Neural cell (in vitro differentiated cells): Measurements from ENCODE around the gene CDKAL1. TPM values are rescaled to one million over a fixed set of nuclear protein-coding genes. Genes with fewer than 3 reads are reported as not detected.

ENCODE experiments used
- H2AFZ ChIP-seq: fragments of 200-600, 300-800 bp; sonication (generic), shearing (Covaris generic); 2 replicates; pipeline ENCODE4 v1.6.0; 2014; ENCODE audit warnings: low read depth, mild to moderate bottlenecking, antibody characterized with exemption, low read length, moderate library complexity
- H3F3A ChIP-seq: fragments of 200-600 bp; shearing (Covaris generic); 2 replicates; pipeline ENCODE4 v1.6.1; 2016; ENCODE audit warnings: mild to moderate bottlenecking, moderate library complexity, mixed read lengths, antibody characterized with exemption, low read length; ENCODE audit not compliant: insufficient read depth, poor library complexity, severe bottlenecking
- H3K27ac ChIP-seq: fragments of 200-600, 300-800 bp; sonication (generic), shearing (Covaris generic); 2 replicates; pipeline ENCODE4 v1.5.1; 2014; ENCODE audit warnings: mild to moderate bottlenecking, low read length, moderate library complexity
- H3K27me3 ChIP-seq: fragments of 300-800, 200-600 bp; sonication (generic), shearing (Covaris generic); 2 replicates; pipeline ENCODE4 v1.6.0; 2014; ENCODE audit warnings: mild to moderate bottlenecking, low read depth, low read length, moderate library complexity; ENCODE audit not compliant: insufficient read depth
- H3K36me3 ChIP-seq: fragments of 300-800, 200-600 bp; sonication (generic), shearing (Covaris generic); 2 replicates; pipeline ENCODE4 v1.5.1; 2014; ENCODE audit warnings: mild to moderate bottlenecking, antibody characterized with exemption, low read length, moderate library complexity; ENCODE audit not compliant: insufficient read depth
- H3K4me2 ChIP-seq: fragments of 300-800, 200-600 bp; sonication (generic), shearing (Covaris generic); 2 replicates; pipeline ENCODE4 v1.6.0; 2014; ENCODE audit warnings: mild to moderate bottlenecking, low read length
- H3K4me3 ChIP-seq: fragments of 300-800, 200-600 bp; sonication (generic), shearing (Covaris generic); 2 replicates; pipeline ENCODE4 v1.5.1; 2014; ENCODE audit warnings: mild to moderate bottlenecking, low read length, moderate library complexity
- H3K79me2 ChIP-seq: fragments of 200-600 bp; shearing (Covaris generic); replicated peaks from 2 replicates; pipeline ENCODE4 v1.6.0; 2014; ENCODE audit warnings: mild to moderate bottlenecking, low read length, moderate library complexity; ENCODE audit not compliant: insufficient read depth
- H3K9ac ChIP-seq: fragments of 300-800, 200-600 bp; sonication (generic), shearing (Covaris generic); 2 replicates; pipeline ENCODE4 v1.6.1; 2016; ENCODE audit warnings: mild to moderate bottlenecking, low read length, mixed read lengths
- H3K9me2 ChIP-seq: fragments of 200-600 bp; shearing (Covaris generic); 2 replicates; pipeline ENCODE4 v1.6.1; 2016; ENCODE audit warnings: mild to moderate bottlenecking, low read length, mixed read lengths; ENCODE audit not compliant: insufficient read depth
- H3K9me3 ChIP-seq: fragments of 200-600, 300-800 bp; sonication (generic), shearing (Covaris generic); 2 replicates; pipeline ENCODE4 v1.6.1; 2016; ENCODE audit warnings: mild to moderate bottlenecking, mixed run types, low read length, moderate library complexity, mixed read lengths
- H4K20me1 ChIP-seq: fragments of 200-600 bp; shearing (Covaris generic); 2 replicates; pipeline ENCODE4 v1.6.1; 2016; ENCODE audit warnings: mild to moderate bottlenecking, mixed run types; ENCODE audit not compliant: insufficient read depth
- CTCF ChIP-seq: fragments of 450-650 bp; IDR thresholded peaks from 2 replicates; pipeline ENCODE4 v1.5.1; 2014; ENCODE audit warnings: antibody characterized with exemption, mild to moderate bottlenecking, moderate library complexity; ENCODE audit not compliant: poor library complexity, severe bottlenecking
- EP300 ChIP-seq: fragments of 450-650 bp; conservative IDR thresholded peaks from 2 replicates; pipeline ENCODE4 v1.6.1; 2014; ENCODE audit warnings: antibody characterized with exemption, mild to moderate bottlenecking, moderate library complexity; ENCODE audit not compliant: poor library complexity, severe bottlenecking
- EZH2 ChIP-seq: fragments of 200-600, 300-800 bp; shearing (Covaris generic), sonication (generic); IDR thresholded peaks from 2 replicates; pipeline ENCODE4 v1.6.1; 2014; ENCODE audit warnings: antibody characterized with exemption, low read length, borderline replicate concordance, mild to moderate bottlenecking; ENCODE audit not compliant: insufficient read depth, poor library complexity, severe bottlenecking
- MXI1 ChIP-seq: fragments of 450-650 bp; conservative IDR thresholded peaks from 2 replicates; pipeline ENCODE4 v1.6.1; 2014; ENCODE audit warnings: antibody characterized with exemption, mild to moderate bottlenecking; ENCODE audit not compliant: poor library complexity, severe bottlenecking
- POLR2AphosphoS5 ChIP-seq: IDR thresholded peaks from 2 replicates; pipeline ENCODE4 v1.6.1; 2012
- RAD21 ChIP-seq: fragments of 450-650 bp; conservative IDR thresholded peaks from 2 replicates; pipeline ENCODE4 v1.6.1; 2014; ENCODE audit warnings: antibody characterized with exemption, mild to moderate bottlenecking, moderate library complexity
- REST ChIP-seq: IDR thresholded peaks from 2 replicates; pipeline ENCODE4 v1.6.1; 2012; ENCODE audit warnings: borderline replicate concordance
- SMC3 ChIP-seq: fragments of 450-650 bp; conservative IDR thresholded peaks from 2 replicates; pipeline ENCODE4 v1.6.1; 2014; ENCODE audit warnings: antibody characterized with exemption, mild to moderate bottlenecking, moderate library complexity; ENCODE audit not compliant: poor library complexity
- TAF1 ChIP-seq: IDR thresholded peaks from 2 replicates; pipeline ENCODE4 v1.6.1; 2012; ENCODE audit warnings: low read depth
- polyA plus RNA-seq: library from polyadenylated mRNA; depleted of rRNA; stranded (reverse); fragments of >200 nt; gene quantifications from 2 replicates; pipeline ENCODE4 v1.2.3, GENCODE V29; 2014

CDKAL1 gene
- polyA plus RNA-seq, 1 donor from 2014 or later, result 10.7 TPM

- no peak overlapping the region for H2AFZ ChIP-seq
- H4K20me1 ChIP-seq, result no peaks in the 10 kb centered on the region
- TF ChIP-seq SMC3, result no peak
- TF ChIP-seq POLR2AphosphoS5, result no peak
- TF ChIP-seq CTCF, result no peak
- TF ChIP-seq RAD21, result no peak
- TF ChIP-seq TAF1, result no peak
- no peak for TF ChIP-seq MXI1
- no peak for TF ChIP-seq EP300
- TF ChIP-seq EZH2, result no peak
- TF ChIP-seq REST, result no peak
- H3F3A ChIP-seq, result no peaks in the 10 kb centered on the region
- no peaks in the 10 kb centered on the region for H3K27me3 ChIP-seq
- no peak overlapping the region for H3K27ac ChIP-seq
- no peak overlapping the region for H3K9ac ChIP-seq
- no peaks in the 10 kb centered on the region for H3K36me3 ChIP-seq
- no peaks in the 10 kb centered on the region for H3K9me3 ChIP-seq
- H3K9me2 ChIP-seq, result no peaks in the 10 kb centered on the region
- H3K4me3 ChIP-seq, result no peak overlapping the region
- H3K4me2 ChIP-seq, result no peak overlapping the region
- H3K79me2 ChIP-seq, result no peaks in the 10 kb centered on the region
Observed at GRCh38 chr6:20581070-20581469, 46.8 kb downstream of the CDKAL1 start.

GRCh38 chr6:20582586-20583443, 48.6 kb downstream of the CDKAL1 start:
- no peaks in the 10 kb centered on the region for H3K27me3 ChIP-seq
- TF ChIP-seq MXI1 (no peak), TAF1 (no peak), REST (no peak), EZH2 (no peak)
- H4K20me1 ChIP-seq, result no peaks in the 10 kb centered on the region
- H3K9ac ChIP-seq, result no peak overlapping the region
- H2AFZ ChIP-seq, result no peak overlapping the region
- no peak overlapping the region for H3K27ac ChIP-seq
- H3K79me2 ChIP-seq, result no peaks in the 10 kb centered on the region
- H3K4me3 ChIP-seq, result no peak overlapping the region
- H3K4me2 ChIP-seq, result no peak overlapping the region
- no peaks in the 10 kb centered on the region for H3K9me3 ChIP-seq
- no peaks in the 10 kb centered on the region for H3K9me2 ChIP-seq
- H3F3A ChIP-seq, result no peaks in the 10 kb centered on the region
- no peaks in the 10 kb centered on the region for H3K36me3 ChIP-seq
